H1 (cell line): Measurements from ENCODE around the gene ZNF213. TPM values are rescaled to one million over a fixed set of nuclear protein-coding genes. Genes with fewer than 3 reads are reported as not detected.

ENCODE experiments used
- CTCF ChIA-PET: fragments of 300-600 bp; sonication (Branson Sonifier 250); formaldehyde crosslinking; loops from one replicate; lab custom pipeline; 2021; ENCODE audit not compliant: partially characterized antibody; lab: Charles Lee
- POLR2A ChIA-PET: fragments of 300-600 bp; sonication (Branson Sonifier 250); formaldehyde crosslinking; loops from one replicate; lab custom pipeline; 2021; ENCODE audit warnings: inconsistent platforms; ENCODE audit not compliant: partially characterized antibody; lab: Charles Lee
- DNase-seq, 2 experiments: peaks; one replicate each; pipeline versions ENCODE4 v3.0.0 to v3.0.0-alpha.2; 2010 to 2022; ENCODE audit warnings: low spot score in 2 of 2, low read depth in 1 of 2, mixed read lengths in 1 of 2
- FAIRE-seq: peaks from 2 replicates; lab custom pipeline; 2011; peaks lifted over from hg19 to GRCh38; lab: Jason Lieb, UNC
- H2AFZ ChIP-seq: 2 replicates; pipeline ENCODE4 v1.8.1; 2012; ENCODE audit warnings: low read length, inconsistent platforms
- H2AK5ac ChIP-seq: 2 replicates; pipeline ENCODE4 v1.6.1; 2013; ENCODE audit warnings: low read depth, low read length
- H2BK120ac ChIP-seq: replicated peaks from 2 replicates; pipeline ENCODE3; 2013; ENCODE audit warnings: low read depth, low read length, inconsistent platforms
- H2BK12ac ChIP-seq: 2 replicates; pipeline ENCODE4 v1.6.1; 2013; ENCODE audit warnings: low read depth, low read length
- H2BK15ac ChIP-seq: 2 replicates; pipeline ENCODE4 v1.6.1; 2013; ENCODE audit warnings: low read length
- H2BK20ac ChIP-seq: 2 replicates; pipeline ENCODE4 v1.6.1; 2013; ENCODE audit warnings: low read length
- H2BK5ac ChIP-seq: 2 replicates; pipeline ENCODE4 v1.6.1; 2013; ENCODE audit warnings: low read depth, low read length
- H3K14ac ChIP-seq: 2 replicates; pipeline ENCODE4 v1.6.1; 2013; ENCODE audit warnings: inconsistent platforms; ENCODE audit not compliant: insufficient read length
- H3K18ac ChIP-seq: 2 replicates; pipeline ENCODE4 v1.6.1; 2013; ENCODE audit warnings: low read length; ENCODE audit errors: extremely low read depth
- H3K23ac ChIP-seq: 2 replicates; pipeline ENCODE4 v1.6.1; 2013; ENCODE audit warnings: inconsistent platforms; ENCODE audit not compliant: insufficient read length
- H3K23me2 ChIP-seq: 2 replicates; pipeline ENCODE4 v1.6.1; 2013; ENCODE audit warnings: low read depth, low read length
- H3K27ac ChIP-seq: 2 replicates; pipeline ENCODE4 v1.6.1; 2011; ENCODE audit warnings: low read depth, low read length, inconsistent platforms
- H3K27me3 ChIP-seq, 4 experiments: replicated peaks in 1 of 4; 1 replicate in 1 of 4; 2 replicates in 3 of 4; pipeline versions ENCODE4 v1.6.1 to v1.8.1; 2011 to 2013; ENCODE audit warnings: low read length in 3 of 4, mild to moderate bottlenecking in 3 of 4, inconsistent platforms in 2 of 4, mixed read lengths in 2 of 4, moderate library complexity in 1 of 4; ENCODE audit not compliant: control insufficient read depth in 3 of 4, insufficient read depth in 3 of 4; ENCODE audit errors: extremely low read depth in 1 of 4
- H3K36me3 ChIP-seq, 4 experiments: 2 replicates each; pipeline versions ENCODE4 v1.6.1 to v1.8.1; 2011 to 2013; ENCODE audit warnings: mild to moderate bottlenecking in 4 of 4, low read length in 3 of 4, moderate library complexity in 2 of 4, control low read depth in 1 of 4, inconsistent platforms in 1 of 4; ENCODE audit not compliant: insufficient read depth in 4 of 4, control insufficient read depth in 2 of 4
- H3K4ac ChIP-seq: replicated peaks from 2 replicates; pipeline ENCODE3; 2013; ENCODE audit warnings: low read length, low read depth, mixed read lengths, inconsistent platforms; ENCODE audit not compliant: insufficient read length
- H3K4me1 ChIP-seq, 4 experiments: replicated peaks in 1 of 4; 1 replicate in 1 of 4; 2 replicates in 3 of 4; pipeline versions ENCODE4 v1.6.1 to v1.8.1; 2011 to 2013; ENCODE audit warnings: low read length in 3 of 4, inconsistent platforms in 2 of 4, mixed read lengths in 1 of 4; ENCODE audit not compliant: insufficient read depth in 4 of 4, control insufficient read depth in 3 of 4
- H3K4me2 ChIP-seq, 2 experiments: 2 replicates each; pipeline versions ENCODE4 v1.6.1 to v1.8.1; 2011 to 2013; ENCODE audit warnings: low read depth in 2 of 2, low read length in 2 of 2, control low read depth in 1 of 2, inconsistent platforms in 1 of 2, mild to moderate bottlenecking in 1 of 2; ENCODE audit not compliant: insufficient read depth in 1 of 2
- H3K4me3 ChIP-seq, 4 experiments: fragments of 200-600, 300-600 bp in 1 of 4; sonication (generic), shearing (Covaris generic), sonication (Bioruptor Twin) in 1 of 4; 2 replicates each; pipeline versions ENCODE4 v1.5.1 to v1.8.1; 2011 to 2016; ENCODE audit warnings: low read length in 4 of 4, low read depth in 3 of 4, control low read depth in 2 of 4, inconsistent platforms in 2 of 4, mild to moderate bottlenecking in 2 of 4, mixed read lengths in 1 of 4, moderate library complexity in 1 of 4; ENCODE audit not compliant: insufficient read depth in 2 of 4; ENCODE audit errors: extremely low read depth in 1 of 4
- H3K56ac ChIP-seq: replicated peaks from 2 replicates; pipeline ENCODE3; 2013; ENCODE audit warnings: low read depth, mild to moderate bottlenecking, mixed read lengths, low read length, inconsistent platforms; ENCODE audit not compliant: insufficient read length
- H3K79me1 ChIP-seq: 2 replicates; pipeline ENCODE4 v1.6.1; 2013; ENCODE audit warnings: low read depth, low read length, control low read depth
- H3K79me2 ChIP-seq, 2 experiments: 2 replicates each; pipeline versions ENCODE4 v1.6.1 to v1.8.1; 2012 to 2013; ENCODE audit warnings: low read length in 2 of 2, mild to moderate bottlenecking in 2 of 2, inconsistent platforms in 1 of 2; ENCODE audit not compliant: insufficient read depth in 2 of 2, control insufficient read depth in 1 of 2
- H3K9ac ChIP-seq, 4 experiments: replicated peaks in 1 of 4; 1 replicate in 1 of 4; 2 replicates in 3 of 4; pipeline versions ENCODE4 v1.6.1 to v1.8.1; 2011 to 2013; ENCODE audit warnings: low read depth in 3 of 4, low read length in 3 of 4, control low read depth in 2 of 4, mild to moderate bottlenecking in 2 of 4, moderate library complexity in 2 of 4, inconsistent platforms in 1 of 4; ENCODE audit errors: extremely low read depth in 1 of 4
- H3K9me3 ChIP-seq, 2 experiments: 2 replicates each; pipeline versions ENCODE4 v1.6.1 to v1.8.1; 2012 to 2013; ENCODE audit warnings: mild to moderate bottlenecking in 2 of 2, moderate library complexity in 2 of 2, control low read depth in 1 of 2, inconsistent platforms in 1 of 2, low read depth in 1 of 2, low read length in 1 of 2, mixed read lengths in 1 of 2; ENCODE audit not compliant: insufficient read depth in 2 of 2
- H4K20me1 ChIP-seq, 2 experiments: replicated peaks in 1 of 2; 2 replicates each; pipeline versions ENCODE3 to v1.8.1; 2011 to 2013; ENCODE audit warnings: inconsistent platforms in 2 of 2, low read length in 2 of 2, mild to moderate bottlenecking in 1 of 2; ENCODE audit not compliant: insufficient read depth in 2 of 2, control insufficient read depth in 1 of 2
- H4K5ac ChIP-seq: 2 replicates; pipeline ENCODE4 v1.6.1; 2013; ENCODE audit warnings: low read length, low read depth, mixed read lengths, inconsistent platforms; ENCODE audit not compliant: insufficient read length
- H4K8ac ChIP-seq: 2 replicates; pipeline ENCODE4 v1.8.0; 2013; ENCODE audit warnings: mild to moderate bottlenecking, moderate library complexity, low read length, inconsistent platforms; ENCODE audit not compliant: insufficient read depth; ENCODE audit errors: extremely low read depth
- H4K91ac ChIP-seq: replicated peaks from 2 replicates; pipeline ENCODE3; 2013; ENCODE audit warnings: low read length, mixed read lengths, inconsistent platforms; ENCODE audit not compliant: insufficient read length
- CHD1 ChIP-seq: IDR thresholded peaks from 2 replicates; pipeline ENCODE4 v1.6.1; 2012; ENCODE audit warnings: low read depth, low read length, improper control_type of control experiment
- NANOG ChIP-seq: IDR thresholded peaks from 2 replicates; pipeline ENCODE4 v1.6.1; 2011; ENCODE audit warnings: low read length, low read depth, mild to moderate bottlenecking, inconsistent platforms; ENCODE audit not compliant: insufficient read depth, poor library complexity, severe bottlenecking
- SUZ12 ChIP-seq: fragments of 200-600 bp; sonication (generic); IDR thresholded peaks from 2 replicates; pipeline ENCODE4 v1.6.1; 2012; ENCODE audit warnings: mild to moderate bottlenecking, inconsistent platforms, low read length, moderate library complexity, mixed read lengths
- TBP ChIP-seq: IDR thresholded peaks from 2 replicates; pipeline ENCODE4 v1.6.1; 2011; ENCODE audit warnings: low read depth, low read length, improper control_type of control experiment
- WGBS, 2 experiments: shearing (Covaris generic) in 1 of 2; methylation state at CpG; one replicate each; pipeline versions ENCODE4 v1.1.6 to v1.1.7; 2013 to 2015; ENCODE audit warnings: low lambda C conversion rate in 2 of 2, mixed read lengths in 2 of 2, inconsistent platforms in 1 of 2, low coverage in 1 of 2, missing lambda C conversion rate in 1 of 2; ENCODE audit not compliant: insufficient replicate concordance in 2 of 2, insufficient coverage in 1 of 2, insufficient read length in 1 of 2; ENCODE audit errors: extremely low coverage in 1 of 2, missing lambda C conversion rate in 1 of 2; 5-methylcytosine and 5-hydroxymethylcytosine counted together
- polyA plus RNA-seq, 7 experiments: library from polyadenylated mRNA; depleted of rRNA in 3 of 7; stranded (reverse) in 5 of 7; unstranded in 2 of 7; fragments of >200 nt in 5 of 7; fragments of 200-250 nt in 2 of 7; gene quantifications; 1 replicate in 5 of 7; 2 replicates in 1 of 7; 4 replicates in 1 of 7; pipeline versions ENCODE4 v1.2.1 to v1.2.3, GENCODE V29; 2011 to 2013; ENCODE audit warnings: missing spikeins in 2 of 7, mixed read lengths in 2 of 7
- total RNA-seq: library from RNA; stranded (reverse); fragmentation: NEBNext Ultra II Directional; extraction: Animal tissue kit (Norgen Biotek cat#: 25700); gene quantifications from 2 replicates; pipeline ENCODE4 v1.2.1, GENCODE V29; 2021

ZNF213 gene
- total and polyA plus RNA-seq, 2 of the 8 experiments (the other 6 are each of a cell fraction or from before 2014, with no cell fraction given), result 1.6 to 6.9 TPM

GRCh38 chr16:3086596-3087242, 48.1 kb upstream of the ZNF213 start:
- no peak overlapping the region for H3K23ac ChIP-seq
- no peak overlapping the region; the same call in 1 of the 2 replicates for H3K27ac ChIP-seq
- H3K79me1 ChIP-seq, result peaks cover 3% of the 10 kb centered on the region
- no peak overlapping the region for H2BK12ac ChIP-seq
- no peak overlapping the region for H3K4ac ChIP-seq
- H4K20me1 ChIP-seq, result peaks cover 13 to 20% of the 10 kb centered on the region in 2 experiments
- peaks cover 0 to 6% (median 5%) of the 10 kb centered on the region in 4 experiments; a peak in 6 of 7 replicates for H3K4me1 ChIP-seq
- WGBS, 2 experiments, result 89% methylated on average over 14 of the region's 14 CpGs; no CpG with 5 or more reads in 1 of the 2 experiments
- H3K27me3 ChIP-seq, result no peaks in the 10 kb centered on the region
- ChIA-PET POLR2A (interaction anchor here (0.7 to 8.3 kb wide), 22 partner anchors 11 to 117 kb away, joined by 3 to 137 read pairs (median 5); partner anchors contain the start of genes CLDN6, HCFC1R1, IL32 and THOC6), CTCF (interaction anchor here (1.0 to 36.8 kb wide), 16 partner anchors 9 to 115 kb away, joined by 3 to 619 read pairs (median 6); partner anchors contain the start of genes IL32, ZNF205, ZNF213 and ZSCAN10)
- H4K91ac ChIP-seq, result no peak overlapping the region
- H3K4me3 ChIP-seq, result no peak overlapping the region
- peaks cover 20 to 38% (median 30%) of the 10 kb centered on the region in 4 experiments for H3K36me3 ChIP-seq
- H3K79me2 ChIP-seq, result peaks cover 0 to 5% of the 10 kb centered on the region in 2 experiments; a peak in 1 of 4 replicates
- no peak overlapping the region for H4K5ac ChIP-seq
- H2BK20ac ChIP-seq, result 0 out of 2 replicates have a peak overlapping the region, but pooled peaks have one; percentile 7
- peak overlapping the region; percentile 36; the same call in 1 of the 2 replicates for H4K8ac ChIP-seq
- H2BK120ac ChIP-seq, result no peak overlapping the region
- H3K14ac ChIP-seq, result no peak overlapping the region
- H2BK5ac ChIP-seq, result peak overlapping the region; percentile 52; the same call in 1 of the 2 replicates
- no peaks in the 10 kb centered on the region for H3K23me2 ChIP-seq
- DNase-seq (no peak), FAIRE-seq (no peak)
- no peak overlapping the region for H3K9ac ChIP-seq
- H2AK5ac ChIP-seq, result no peak overlapping the region
- TF ChIP-seq SUZ12, result no peak
- no peak for TF ChIP-seq NANOG
- TF ChIP-seq CHD1, result no peak
- no peak for TF ChIP-seq TBP
- no peak overlapping the region for H2BK15ac ChIP-seq
- no peak overlapping the region for H3K56ac ChIP-seq
- no peak overlapping the region for H3K18ac ChIP-seq
- H3K4me2 ChIP-seq, result no peak overlapping the region
- no peak overlapping the region for H2AFZ ChIP-seq
- no peaks in the 10 kb centered on the region for H3K9me3 ChIP-seq
